T-helper 2 cell (primary cell): Measurements from ENCODE around the gene SPINK6.

Experiments
- DNase-seq, 5 experiments: peaks; one replicate each; pipeline versions ENCODE4 v3.0.0 to v3.0.0-alpha.2; 2012 to 2022

The SPINK6 gene

DNA sequence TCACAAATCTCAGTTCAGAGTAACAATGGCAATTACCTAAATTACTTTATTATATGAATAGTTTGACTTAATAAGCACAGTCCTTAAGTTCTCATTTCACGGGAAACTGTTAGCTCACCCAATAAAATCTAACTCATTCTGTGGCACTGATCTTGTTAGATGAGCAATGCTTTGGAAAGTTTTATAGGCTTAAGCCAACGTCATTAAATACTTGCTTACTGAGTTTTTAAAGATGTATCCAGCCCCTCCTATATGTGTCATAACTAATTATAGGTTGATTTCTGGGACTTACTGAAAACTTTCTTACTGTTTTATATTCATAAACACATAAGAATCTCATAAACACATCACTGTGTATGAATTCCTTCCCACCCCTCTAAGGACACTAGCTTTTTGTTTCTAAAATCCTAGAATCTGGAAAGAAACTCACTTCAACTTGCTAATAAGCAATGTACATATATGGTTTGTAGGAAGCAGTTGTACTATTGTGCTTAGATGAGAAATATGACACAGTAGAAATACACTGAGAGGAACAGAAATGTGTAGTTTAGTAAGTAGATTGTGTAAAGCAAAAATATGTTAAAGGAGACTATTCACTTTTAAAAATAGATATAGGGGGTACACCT lies 21.4 kb downstream of the SPINK6 start:
- DNase-seq: no peak

- DNase-seq: no peak
Observed at GRCh38 chr5:148228392-148228984, 25.6 kb downstream of the SPINK6 start.

DNA sequence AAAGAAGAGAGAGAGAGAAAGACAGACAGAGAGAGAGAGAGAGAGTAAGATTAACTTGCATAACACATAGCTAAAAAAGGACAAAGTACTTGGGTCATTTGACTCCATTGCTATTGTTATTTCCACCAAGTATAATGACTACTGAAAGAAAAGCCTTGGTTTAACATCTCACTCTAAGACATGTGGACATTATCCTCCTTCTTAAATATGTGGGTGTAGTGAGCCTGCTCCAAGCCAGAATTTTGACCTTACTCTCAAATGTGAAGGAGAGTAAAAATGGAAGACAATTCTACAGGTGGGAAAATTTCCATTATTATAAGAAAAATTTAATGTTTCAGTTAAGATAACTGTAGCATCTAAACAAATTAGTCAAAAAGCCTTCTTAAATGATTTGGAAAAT lies 27.0 kb downstream of the SPINK6 start:
- DNase-seq: no peak

- DNase-seq: no peak
Observed at GRCh38 chr5:148230240-148230639, 27.4 kb downstream of the SPINK6 start.

GRCh38 chr5:148237785-148238417 lies 35.1 kb downstream of the SPINK6 start:
- no peak for DNase-seq

DNA sequence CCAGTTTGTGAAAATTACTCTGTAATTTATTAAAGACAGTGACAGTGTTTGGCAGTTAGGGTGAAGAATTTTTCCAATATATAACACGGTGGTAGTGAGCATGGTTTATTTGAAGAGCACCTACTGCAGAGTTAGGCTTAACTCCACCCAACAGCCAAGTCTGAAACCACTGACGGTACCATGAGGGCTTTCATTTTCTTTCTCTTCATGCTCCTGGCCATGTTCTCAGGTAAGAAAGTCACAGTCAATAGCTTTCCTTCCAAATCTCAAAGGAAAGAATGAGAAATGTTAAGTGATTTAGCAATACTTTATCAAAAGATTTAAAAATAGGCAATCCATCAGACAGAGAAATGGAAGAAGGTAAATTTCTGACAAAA lies 35.6 kb downstream of the SPINK6 start, which contains the start of gene MARCOL:
Gene MARCOL, plus strand, starts transcription at position 108 of the 377 bp plus-strand sequence. Its CDS starts 73 bp downstream, at position 181.
- no peak for DNase-seq

GRCh38 chr5:148248894-148249293 lies 46.1 kb downstream of the SPINK6 start:
- no peak for DNase-seq

- DNase-seq: no peak
Observed at GRCh38 chr5:148255456-148255855, 52.6 kb downstream of the SPINK6 start.

- no peak for DNase-seq
Observed at GRCh38 chr5:148259288-148259687, 56.4 kb downstream of the SPINK6 start.

GRCh38 chr5:148261221-148261620 lies 58.4 kb downstream of the SPINK6 start:
- no peak for DNase-seq
